ENCODE results near the gene EML4. TPM values are rescaled to one million over a fixed set of nuclear protein-coding genes. Genes with fewer than 3 reads are reported as not detected.

Gene EML4
- polyA plus RNA-seq, 1 donor (not counting 4 experiments of a cell fraction or from before 2014, with no cell fraction given): 36.4 TPM

- H3K4me2 ChIP-seq (ENCODE audit: control insufficient read depth, extremely low read depth, insufficient read depth, low read depth, low read length): no peak overlapping the region
- H3K79me2 ChIP-seq (ENCODE audit: control insufficient read depth, insufficient read depth, low read length): peaks cover 24% of the 10 kb centered on the region
- FAIRE-seq (no peak), DNase-seq (ENCODE audit: low read depth, low spot score) (no peak)
- H3K9me1 ChIP-seq (ENCODE audit: control insufficient read depth, extremely low read depth, insufficient read depth, low read length): no peaks in the 10 kb centered on the region
- no peaks in the 10 kb centered on the region for H3K27me3 ChIP-seq (ENCODE audit: control insufficient read depth, extremely low read depth, insufficient read depth, low read length)
- TF ChIP-seq EZH2 (IDR thresholded peaks at IDR 0.05; ENCODE audit: low read length) (no peak), CTCF (optimal IDR thresholded peaks at IDR 0.05 in 1 of 3, IDR thresholded peaks at IDR 0.05 in 1 of 3, conservative IDR thresholded peaks at IDR 0.05 in 1 of 3; ENCODE audit: extremely low read depth in 1 of 3, insufficient read depth in 2 of 3, low read length in 3 of 3) (no peak)
- dilution Hi-C loops (cut with MboI; ENCODE audit: extremely low pct_ligation_motif_present, low sequenced_read_pairs): no loop called here
- no peaks in the 10 kb centered on the region for H3K36me3 ChIP-seq (ENCODE audit: control insufficient read depth in 2 of 2, extremely low read depth in 1 of 2, insufficient read depth in 2 of 2, low read length in 2 of 2)
- H3K27ac ChIP-seq (ENCODE audit: control insufficient read depth, insufficient read depth, low read length): peak overlapping the region; percentile 19
- no peak overlapping the region for H2AFZ ChIP-seq (ENCODE audit: control insufficient read depth, low read length)
- no peaks in the 10 kb centered on the region for H4K20me1 ChIP-seq (ENCODE audit: control insufficient read depth, extremely low read depth, insufficient read depth, low read length)
- no peak overlapping the region for H3K4me3 ChIP-seq (ENCODE audit: control insufficient read depth in 2 of 3, extremely low read depth in 1 of 3, insufficient read depth in 2 of 3, low read depth in 1 of 3, low read length in 3 of 3)
- peaks cover 5% of the 10 kb centered on the region for H3K4me1 ChIP-seq (ENCODE audit: control insufficient read depth, extremely low read depth, insufficient read depth, low read length)
- H3K9me3 ChIP-seq (ENCODE audit: control insufficient read depth, low read depth, low read length): no peaks in the 10 kb centered on the region
- no peak overlapping the region for H3K9ac ChIP-seq (ENCODE audit: control insufficient read depth, extremely low read depth, insufficient read depth, low read length)
These were observed 54.7 kb downstream of the EML4 start for GRCh38 chr2:42223855-42224268.

DNA sequence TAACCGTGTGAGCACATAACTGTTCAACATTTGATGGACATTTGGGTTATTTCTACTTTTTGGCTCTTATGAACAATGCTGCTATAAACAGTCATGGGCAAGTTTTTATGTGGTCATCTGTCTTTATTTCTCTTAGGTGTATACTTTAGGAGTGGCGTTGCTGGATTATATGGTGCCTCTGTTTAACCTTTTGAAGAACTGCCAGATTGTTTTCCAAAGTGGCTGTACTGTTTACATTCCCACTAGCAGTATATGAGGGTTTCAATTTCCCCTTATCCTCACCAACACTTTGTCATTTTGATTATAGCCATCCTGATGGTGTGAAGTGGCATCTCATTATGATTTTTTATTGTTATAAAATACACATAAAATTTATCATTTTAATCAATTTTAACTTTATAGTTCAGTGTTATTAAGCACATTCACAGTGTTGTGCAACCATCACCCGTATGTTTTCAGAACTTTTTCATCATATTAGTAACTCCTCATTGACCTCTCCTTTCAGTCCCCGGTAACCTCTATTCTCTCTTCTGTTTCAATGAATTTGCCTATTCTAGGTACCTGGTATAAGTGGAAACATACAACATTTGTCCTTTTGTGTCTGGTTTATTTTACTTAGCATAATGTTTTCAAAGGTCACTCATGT, 55.4 kb downstream of the EML4 start:
- H3K4me3 ChIP-seq (ENCODE audit: control insufficient read depth in 2 of 3, extremely low read depth in 1 of 3, insufficient read depth in 2 of 3, low read depth in 1 of 3, low read length in 3 of 3): no peak overlapping the region
- TF ChIP-seq CTCF (optimal IDR thresholded peaks at IDR 0.05 in 1 of 3, IDR thresholded peaks at IDR 0.05 in 1 of 3, conservative IDR thresholded peaks at IDR 0.05 in 1 of 3; ENCODE audit: extremely low read depth in 1 of 3, insufficient read depth in 2 of 3, low read length in 3 of 3) (no peak), EZH2 (IDR thresholded peaks at IDR 0.05; ENCODE audit: low read length) (no peak)
- H3K9ac ChIP-seq (ENCODE audit: control insufficient read depth, extremely low read depth, insufficient read depth, low read length): no peak overlapping the region
- no peak for FAIRE-seq
- dilution Hi-C loops (cut with MboI; ENCODE audit: extremely low pct_ligation_motif_present, low sequenced_read_pairs): no loop called here
- no peaks in the 10 kb centered on the region for H4K20me1 ChIP-seq (ENCODE audit: control insufficient read depth, extremely low read depth, insufficient read depth, low read length)
- H2AFZ ChIP-seq (ENCODE audit: control insufficient read depth, low read length): no peak overlapping the region
- no peak for DNase-seq (ENCODE audit: low read depth, low spot score)
- no peak overlapping the region for H3K4me2 ChIP-seq (ENCODE audit: control insufficient read depth, extremely low read depth, insufficient read depth, low read depth, low read length)
- H3K4me1 ChIP-seq (ENCODE audit: control insufficient read depth, extremely low read depth, insufficient read depth, low read length): peaks cover 5% of the 10 kb centered on the region
- H3K27me3 ChIP-seq (ENCODE audit: control insufficient read depth, extremely low read depth, insufficient read depth, low read length): no peaks in the 10 kb centered on the region
- H3K27ac ChIP-seq (ENCODE audit: control insufficient read depth, insufficient read depth, low read length): no peak overlapping the region
- no peaks in the 10 kb centered on the region for H3K9me3 ChIP-seq (ENCODE audit: control insufficient read depth, low read depth, low read length)
- H3K36me3 ChIP-seq (ENCODE audit: control insufficient read depth in 2 of 2, extremely low read depth in 1 of 2, insufficient read depth in 2 of 2, low read length in 2 of 2): no peaks in the 10 kb centered on the region
- H3K79me2 ChIP-seq (ENCODE audit: control insufficient read depth, insufficient read depth, low read length): peaks cover 23% of the 10 kb centered on the region
- H3K9me1 ChIP-seq (ENCODE audit: control insufficient read depth, extremely low read depth, insufficient read depth, low read length): no peaks in the 10 kb centered on the region

All from keratinocyte (primary cell).